Measurements from ENCODE around the gene COL4A5.

COL4A5 gene

GRCh38 chrX:108735679-108736508, 296.3 kb downstream of the COL4A5 start:
- H3K36me3 ChIP-seq (ENCODE audit: low read length) = no peaks in the 10 kb centered on the region
- no peak overlapping the region for H3K9ac ChIP-seq (ENCODE audit: low read length)
- no peaks in the 10 kb centered on the region for H3F3A ChIP-seq (ENCODE audit: insufficient read depth)
- no peak overlapping the region for H2AFZ ChIP-seq (ENCODE audit: low read depth, low read length, severe bottlenecking)
- no peaks in the 10 kb centered on the region for H3K9me3 ChIP-seq (ENCODE audit: insufficient read depth, low read length)
- H3K9me2 ChIP-seq (replicated peaks; ENCODE audit: insufficient read depth, low read length) = no peaks in the 10 kb centered on the region
- no peak overlapping the region for H3K27ac ChIP-seq (ENCODE audit: low read depth, low read length)
- no peaks in the 10 kb centered on the region for H3K79me2 ChIP-seq (ENCODE audit: insufficient read depth, low read length)
- H3K4me2 ChIP-seq (ENCODE audit: low read depth, low read length, poor library complexity, severe bottlenecking) = no peak overlapping the region
- TF ChIP-seq CTCF (IDR thresholded peaks at IDR 0.05; ENCODE audit: insufficient read depth, low read length, poor library complexity, severe bottlenecking) (no peak), EZH2phosphoT487 (conservative IDR thresholded peaks at IDR 0.05; ENCODE audit: low read length) (no peak)
- no peaks in the 10 kb centered on the region for H4K20me1 ChIP-seq (ENCODE audit: low read depth, low read length)
- no peak overlapping the region for H3K4me3 ChIP-seq (ENCODE audit: insufficient read depth, low read length, poor library complexity, severe bottlenecking)
- H3K27me3 ChIP-seq (ENCODE audit: low read length) = no peaks in the 10 kb centered on the region

GRCh38 chrX:108736509-108737479, 297.2 kb downstream of the COL4A5 start, which contains the start of gene IRS4:
IRS4 (minus strand) TSS chrX:108736563.
- no peak for TF ChIP-seq CTCF (IDR thresholded peaks at IDR 0.05; ENCODE audit: insufficient read depth, low read length, poor library complexity, severe bottlenecking)
- no peak for TF ChIP-seq EZH2phosphoT487 (conservative IDR thresholded peaks at IDR 0.05; ENCODE audit: low read length)
- no peaks in the 10 kb centered on the region for H3K36me3 ChIP-seq (ENCODE audit: low read length)
- H3K79me2 ChIP-seq (ENCODE audit: insufficient read depth, low read length) = no peaks in the 10 kb centered on the region
- no peaks in the 10 kb centered on the region for H3F3A ChIP-seq (ENCODE audit: insufficient read depth)
- no peaks in the 10 kb centered on the region for H3K9me2 ChIP-seq (replicated peaks; ENCODE audit: insufficient read depth, low read length)
- H3K4me3 ChIP-seq (ENCODE audit: insufficient read depth, low read length, poor library complexity, severe bottlenecking) = no peak within 1 kb of the TSS
- H4K20me1 ChIP-seq (ENCODE audit: low read depth, low read length) = no peaks in the 10 kb centered on the region
- H3K9me3 ChIP-seq (ENCODE audit: insufficient read depth, low read length) = no peaks in the 10 kb centered on the region
- H3K4me2 ChIP-seq (ENCODE audit: low read depth, low read length, poor library complexity, severe bottlenecking) = no peak within 1 kb of the TSS
- no peak within 1 kb of the TSS for H3K9ac ChIP-seq (ENCODE audit: low read length)
- H3K27ac ChIP-seq (ENCODE audit: low read depth, low read length) = no peak within 1 kb of the TSS
- no peak within 1 kb of the TSS for H2AFZ ChIP-seq (ENCODE audit: low read depth, low read length, severe bottlenecking)
- H3K27me3 ChIP-seq (ENCODE audit: low read length) = no peaks in the 10 kb centered on the region

GRCh38 chrX:108737754-108738153, 298.1 kb downstream of the COL4A5 start:
- no peak overlapping the region for H2AFZ ChIP-seq (ENCODE audit: low read depth, low read length, severe bottlenecking)
- H3F3A ChIP-seq (ENCODE audit: insufficient read depth) = no peaks in the 10 kb centered on the region
- H3K9me3 ChIP-seq (ENCODE audit: insufficient read depth, low read length) = no peaks in the 10 kb centered on the region
- no peaks in the 10 kb centered on the region for H3K9me2 ChIP-seq (replicated peaks; ENCODE audit: insufficient read depth, low read length)
- H3K4me3 ChIP-seq (ENCODE audit: insufficient read depth, low read length, poor library complexity, severe bottlenecking) = no peak overlapping the region
- no peak overlapping the region for H3K27ac ChIP-seq (ENCODE audit: low read depth, low read length)
- TF ChIP-seq EZH2phosphoT487 (conservative IDR thresholded peaks at IDR 0.05; ENCODE audit: low read length) (no peak), CTCF (IDR thresholded peaks at IDR 0.05; ENCODE audit: insufficient read depth, low read length, poor library complexity, severe bottlenecking) (no peak)
- no peaks in the 10 kb centered on the region for H3K79me2 ChIP-seq (ENCODE audit: insufficient read depth, low read length)
- no peaks in the 10 kb centered on the region for H3K27me3 ChIP-seq (ENCODE audit: low read length)
- no peak overlapping the region for H3K4me2 ChIP-seq (ENCODE audit: low read depth, low read length, poor library complexity, severe bottlenecking)
- H3K9ac ChIP-seq (ENCODE audit: low read length) = no peak overlapping the region
- no peaks in the 10 kb centered on the region for H4K20me1 ChIP-seq (ENCODE audit: low read depth, low read length)
- H3K36me3 ChIP-seq (ENCODE audit: low read length) = no peaks in the 10 kb centered on the region
